H9 (cell line): Measurements from ENCODE around the gene MYT1. TPM values are rescaled to one million over a fixed set of nuclear protein-coding genes. Genes with fewer than 3 reads are reported as not detected.

Source experiments
- DNase-seq: peaks from one replicate; pipeline ENCODE4 v3.0.0-alpha.2; 2017
- H2AFZ ChIP-seq: one replicate; pipeline ENCODE4 v1.6.1; 2013; ENCODE audit warnings: mild to moderate bottlenecking, low read length, control low read depth, moderate library complexity
- H2AK5ac ChIP-seq: 2 replicates; pipeline ENCODE4 v1.6.1; 2013; ENCODE audit warnings: low read length, control low read depth, mixed read lengths; ENCODE audit not compliant: insufficient read length
- H2BK120ac ChIP-seq: one replicate; pipeline ENCODE4 v1.6.1; 2013; ENCODE audit warnings: low read depth, mild to moderate bottlenecking, low read length, control low read depth, inconsistent platforms; ENCODE audit not compliant: poor library complexity, severe bottlenecking
- H2BK12ac ChIP-seq: 2 replicates; pipeline ENCODE4 v1.6.1; 2013; ENCODE audit warnings: low read length, control low read depth, mixed read lengths, low read depth; ENCODE audit not compliant: insufficient read length
- H2BK15ac ChIP-seq: 2 replicates; pipeline ENCODE4 v1.6.1; 2013; ENCODE audit warnings: low read depth, low read length, control low read depth
- H2BK20ac ChIP-seq: one replicate; pipeline ENCODE4 v1.6.1; 2013; ENCODE audit warnings: low read depth, mild to moderate bottlenecking, low read length, control low read depth, inconsistent platforms; ENCODE audit not compliant: poor library complexity, severe bottlenecking
- H2BK5ac ChIP-seq: 2 replicates; pipeline ENCODE4 v1.6.1; 2013; ENCODE audit warnings: low read length, control low read depth, mixed read lengths; ENCODE audit not compliant: insufficient read length
- H3K14ac ChIP-seq: 2 replicates; pipeline ENCODE4 v1.6.1; 2013; ENCODE audit warnings: low read length, control low read depth; ENCODE audit not compliant: insufficient read depth
- H3K18ac ChIP-seq: 2 replicates; pipeline ENCODE4 v1.6.1; 2013; ENCODE audit warnings: low read depth, mild to moderate bottlenecking, mixed read lengths, low read length, control low read depth; ENCODE audit not compliant: insufficient read length
- H3K23ac ChIP-seq: 2 replicates; pipeline ENCODE4 v1.6.1; 2013; ENCODE audit warnings: low read length, control low read depth, mixed read lengths, low read depth; ENCODE audit not compliant: insufficient read length
- H3K23me2 ChIP-seq: 2 replicates; pipeline ENCODE4 v1.6.1; 2013; ENCODE audit warnings: low read depth, mild to moderate bottlenecking, mixed read lengths, low read length, control low read depth; ENCODE audit not compliant: insufficient read length, poor library complexity, severe bottlenecking
- H3K27ac ChIP-seq: 2 replicates; pipeline ENCODE4 v1.5.1; 2013; ENCODE audit warnings: low read length, control low read depth, mixed read lengths, low read depth; ENCODE audit not compliant: insufficient read length
- H3K27me3 ChIP-seq: 2 replicates; pipeline ENCODE4 v1.6.1; 2013; ENCODE audit warnings: low read length, control low read depth, inconsistent platforms; ENCODE audit not compliant: insufficient read depth
- H3K4ac ChIP-seq: 2 replicates; pipeline ENCODE4 v1.6.1; 2013; ENCODE audit warnings: low read depth, mild to moderate bottlenecking, control low read depth, inconsistent platforms, low read length, moderate library complexity
- H3K4me1 ChIP-seq: 2 replicates; pipeline ENCODE4 v1.6.1; 2013; ENCODE audit warnings: low read length, control low read depth, inconsistent platforms; ENCODE audit not compliant: insufficient read depth
- H3K4me2 ChIP-seq: 2 replicates; pipeline ENCODE4 v1.6.1; 2013; ENCODE audit warnings: low read length, control low read depth, mixed read lengths; ENCODE audit not compliant: insufficient read length, insufficient read depth
- H3K56ac ChIP-seq: 2 replicates; pipeline ENCODE4 v1.6.1; 2013; ENCODE audit warnings: low read depth, mild to moderate bottlenecking, mixed read lengths, low read length, control low read depth; ENCODE audit not compliant: insufficient read length
- H3K79me1 ChIP-seq: 2 replicates; pipeline ENCODE4 v1.6.1; 2013; ENCODE audit warnings: low read depth, mild to moderate bottlenecking, moderate library complexity, low read length, control low read depth, inconsistent platforms; ENCODE audit not compliant: insufficient read depth, poor library complexity, severe bottlenecking
- H3K79me2 ChIP-seq: 2 replicates; pipeline ENCODE4 v1.6.1; 2013; ENCODE audit warnings: low read length, control low read depth, inconsistent platforms; ENCODE audit not compliant: insufficient read depth
- H3K9ac ChIP-seq: 2 replicates; pipeline ENCODE4 v1.6.1; 2013; ENCODE audit warnings: low read length, control low read depth, mixed read lengths; ENCODE audit not compliant: insufficient read length; ENCODE audit errors: extremely low read depth
- H3K9me3 ChIP-seq: one replicate; pipeline ENCODE4 v1.6.1; 2013; ENCODE audit warnings: low read depth, low read length, inconsistent platforms; ENCODE audit not compliant: control insufficient read depth
- H3T11ph ChIP-seq: one replicate; pipeline ENCODE4 v1.6.1; 2013; ENCODE audit warnings: mild to moderate bottlenecking, low read length, control low read depth, inconsistent platforms
- H4K20me1 ChIP-seq: one replicate; pipeline ENCODE4 v1.6.1; 2013; ENCODE audit not compliant: control insufficient read depth, insufficient read length, insufficient read depth
- H4K5ac ChIP-seq: 2 replicates; pipeline ENCODE4 v1.6.1; 2013; ENCODE audit warnings: low read depth, mild to moderate bottlenecking, mixed read lengths, low read length, control low read depth; ENCODE audit not compliant: insufficient read length
- H4K8ac ChIP-seq: replicated peaks from 2 replicates; pipeline ENCODE4 v1.6.1; 2013; ENCODE audit warnings: low read length, control low read depth, mixed read lengths, low read depth; ENCODE audit not compliant: insufficient read length
- H4K91ac ChIP-seq: 2 replicates; pipeline ENCODE4 v1.6.1; 2013; ENCODE audit warnings: low read depth, mild to moderate bottlenecking, moderate library complexity, mixed read lengths, low read length, control low read depth; ENCODE audit not compliant: insufficient read length
- H3K27ac Mint-ChIP-seq, 3 experiments: 2 replicates in 2 of 3; 3 replicates in 1 of 3; pipeline ENCODE4 v1.8.0; 2020 to 2021; ENCODE audit warnings: mixed read lengths in 3 of 3, mild to moderate bottlenecking in 1 of 3, moderate library complexity in 1 of 3
- H3K27me3 Mint-ChIP-seq: 2 replicates; pipeline ENCODE4 v1.8.0; 2021; ENCODE audit warnings: low read depth, mild to moderate bottlenecking, moderate library complexity, mixed read lengths
- H3K36me3 Mint-ChIP-seq, 3 experiments: 2 replicates in 2 of 3; 3 replicates in 1 of 3; pipeline ENCODE4 v1.8.0; 2020 to 2021; ENCODE audit warnings: low read depth in 3 of 3, mixed read lengths in 3 of 3; ENCODE audit not compliant: insufficient read depth in 1 of 3
- H3K4me1 Mint-ChIP-seq, 2 experiments: 2 replicates each; pipeline ENCODE4 v1.8.0; 2020; ENCODE audit warnings: mixed read lengths in 2 of 2
- H3K4me3 Mint-ChIP-seq, 2 experiments: 2 replicates in 1 of 2; 3 replicates in 1 of 2; pipeline ENCODE4 v1.8.0; 2020 to 2021; ENCODE audit warnings: mild to moderate bottlenecking in 2 of 2, mixed read lengths in 2 of 2, moderate library complexity in 1 of 2
- H3K9me3 Mint-ChIP-seq, 2 experiments: 2 replicates in 1 of 2; 3 replicates in 1 of 2; pipeline ENCODE4 v1.8.0; 2020; ENCODE audit warnings: mild to moderate bottlenecking in 2 of 2, mixed read lengths in 2 of 2, moderate library complexity in 1 of 2
- WGBS: extraction: QIAGEN DNeasy Blood & Tissue Kit; methylation state at CpG from one replicate; pipeline ENCODE4 v1.1.7; 2013; ENCODE audit warnings: missing lambda C conversion rate, low lambda C conversion rate, mixed read lengths; ENCODE audit not compliant: insufficient read length; ENCODE audit errors: extremely low coverage; 5-methylcytosine and 5-hydroxymethylcytosine counted together
- total RNA-seq: library from RNA; stranded (reverse); gene quantifications from 2 replicates; pipeline ENCODE4 v1.2.1, GENCODE V29; 2021
- TF ChIP-seq, protein P1 (sequence below): fragments of 200-600 bp; sonication (generic); conservative IDR thresholded peaks from 3 replicates; pipeline ENCODE4 v1.8.0; 2021; ENCODE audit warnings: antibody characterized with exemption, mild to moderate bottlenecking

Gene MYT1
- total RNA-seq, 1 experiment from 2014 or later: 0.79 TPM

DNA sequence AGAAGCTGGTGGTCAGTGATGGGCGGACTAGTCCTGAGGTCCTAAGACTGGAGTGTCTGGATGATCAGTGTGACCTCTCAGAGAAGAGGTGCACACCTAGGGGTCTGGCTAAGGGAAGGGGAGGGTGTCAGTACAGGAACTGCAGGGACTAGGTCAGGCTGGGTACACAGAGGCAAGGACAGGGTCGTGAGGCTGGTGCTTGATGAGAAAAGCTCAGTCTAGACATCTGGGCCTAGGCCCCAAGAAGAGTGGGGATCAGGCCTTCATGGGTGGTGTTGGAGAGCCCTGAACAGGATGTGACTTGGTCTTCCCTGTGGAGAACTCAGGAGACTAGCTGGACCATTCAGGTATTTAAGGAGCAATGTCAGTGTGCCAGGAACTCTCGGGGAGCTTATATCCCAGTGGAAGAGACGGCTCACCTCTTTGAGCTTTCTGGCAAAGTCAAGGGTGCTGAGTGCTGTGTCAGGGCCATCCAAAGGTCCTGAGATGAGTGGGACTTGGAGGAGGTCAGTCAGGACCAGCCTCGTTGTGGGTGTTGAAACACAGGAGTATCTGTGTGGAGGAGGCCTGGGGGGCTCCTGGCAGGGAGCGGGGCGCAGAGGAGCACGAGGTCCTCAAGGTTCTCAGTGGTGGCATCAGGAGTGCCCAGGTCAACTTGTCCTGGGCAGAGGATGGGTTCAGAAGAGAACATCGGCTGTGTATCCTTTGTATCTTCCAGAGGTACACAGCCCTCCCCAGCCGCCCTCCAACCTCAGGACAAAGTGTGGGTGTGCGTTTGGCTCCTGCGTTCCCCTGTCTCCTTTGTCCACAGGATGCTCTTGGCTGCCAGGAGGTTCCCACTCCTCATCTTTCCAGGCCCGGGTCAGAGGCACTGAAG lies 13.3 kb upstream of the MYT1 start:
- Mint-ChIP-seq H3K27ac (peak overlapping the region; percentile 20 to 62 (median 25); a peak in 4 of 7 replicates), H3K4me1 (peaks cover 32 to 38% of the 10 kb centered on the region in 2 experiments), H3K36me3 (peaks cover 0 to 3% (median under 1%) of the 10 kb centered on the region in 3 experiments; a peak in 3 of 7 replicates), H3K9me3 (peaks cover 0 to under 1% of the 10 kb centered on the region in 2 experiments; a peak in 1 of 5 replicates), H3K4me3 (no peak overlapping the region), H3K27me3 (peaks cover 4% of the 10 kb centered on the region)
- Histone ChIP-seq H3K27me3 (no peaks in the 10 kb centered on the region), H3K23ac (no peak overlapping the region), H2BK20ac (no peak overlapping the region), H2AFZ (no peak overlapping the region), H3K56ac (no peak overlapping the region), H3K27ac (no peak overlapping the region), H3K79me1 (no peaks in the 10 kb centered on the region), H4K8ac (no peak overlapping the region), H3K79me2 (no peaks in the 10 kb centered on the region), H2AK5ac (no peak overlapping the region), H4K5ac (no peak overlapping the region), H3K4ac (no peak overlapping the region), H4K91ac (no peak overlapping the region), H3K14ac (peak overlapping the region; percentile 9; the same call in 1 of the 2 replicates), H2BK120ac (no peak overlapping the region), H3K18ac (no peak overlapping the region), H3T11ph (no peak overlapping the region), H3K9ac (no peak overlapping the region), H3K9me3 (no peaks in the 10 kb centered on the region), H3K23me2 (no peaks in the 10 kb centered on the region), H3K4me1 (no peaks in the 10 kb centered on the region; the same call in 1 of the 2 replicates), H2BK5ac (no peak overlapping the region), H2BK15ac (no peak overlapping the region), H2BK12ac (no peak overlapping the region), H4K20me1 (no peaks in the 10 kb centered on the region), H3K4me2 (no peak overlapping the region)
- DNase-seq: no peak
- TF ChIP-seq, protein P1, sequence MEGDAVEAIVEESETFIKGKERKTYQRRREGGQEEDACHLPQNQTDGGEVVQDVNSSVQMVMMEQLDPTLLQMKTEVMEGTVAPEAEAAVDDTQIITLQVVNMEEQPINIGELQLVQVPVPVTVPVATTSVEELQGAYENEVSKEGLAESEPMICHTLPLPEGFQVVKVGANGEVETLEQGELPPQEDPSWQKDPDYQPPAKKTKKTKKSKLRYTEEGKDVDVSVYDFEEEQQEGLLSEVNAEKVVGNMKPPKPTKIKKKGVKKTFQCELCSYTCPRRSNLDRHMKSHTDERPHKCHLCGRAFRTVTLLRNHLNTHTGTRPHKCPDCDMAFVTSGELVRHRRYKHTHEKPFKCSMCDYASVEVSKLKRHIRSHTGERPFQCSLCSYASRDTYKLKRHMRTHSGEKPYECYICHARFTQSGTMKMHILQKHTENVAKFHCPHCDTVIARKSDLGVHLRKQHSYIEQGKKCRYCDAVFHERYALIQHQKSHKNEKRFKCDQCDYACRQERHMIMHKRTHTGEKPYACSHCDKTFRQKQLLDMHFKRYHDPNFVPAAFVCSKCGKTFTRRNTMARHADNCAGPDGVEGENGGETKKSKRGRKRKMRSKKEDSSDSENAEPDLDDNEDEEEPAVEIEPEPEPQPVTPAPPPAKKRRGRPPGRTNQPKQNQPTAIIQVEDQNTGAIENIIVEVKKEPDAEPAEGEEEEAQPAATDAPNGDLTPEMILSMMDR: no peak
- no CpG with 5 or more reads among the region's 13 CpGs for WGBS
